Measurements from ENCODE around the gene PAM. TPM values are rescaled to one million over a fixed set of nuclear protein-coding genes. Genes with fewer than 3 reads are reported as not detected.

Gene PAM
- total RNA-seq, 4 donors from 2014 or later, result 73.0 to 181 (median 138) TPM

- Histone ChIP-seq H3K4me1 (peaks cover 0 to 40% (median 11%) of the 10 kb centered on the region in 4 donors), H3K36me3 (no peaks in the 10 kb centered on the region), H3K4me3 (no peak overlapping the region), H3K9me3 (no peaks in the 10 kb centered on the region), H3K27me3 (no peaks in the 10 kb centered on the region), H3K27ac (no peak overlapping the region)
- no peak for DNase-seq
- TF ChIP-seq EP300 (IDR thresholded peaks at IDR 0.05; ENCODE audit: low read depth) (no peak), POLR2A (IDR thresholded peaks at IDR 0.05) (no peak), POLR2AphosphoS5 (IDR thresholded peaks at IDR 0.05) (no peak)
- TF ChIP-seq, protein P1, sequence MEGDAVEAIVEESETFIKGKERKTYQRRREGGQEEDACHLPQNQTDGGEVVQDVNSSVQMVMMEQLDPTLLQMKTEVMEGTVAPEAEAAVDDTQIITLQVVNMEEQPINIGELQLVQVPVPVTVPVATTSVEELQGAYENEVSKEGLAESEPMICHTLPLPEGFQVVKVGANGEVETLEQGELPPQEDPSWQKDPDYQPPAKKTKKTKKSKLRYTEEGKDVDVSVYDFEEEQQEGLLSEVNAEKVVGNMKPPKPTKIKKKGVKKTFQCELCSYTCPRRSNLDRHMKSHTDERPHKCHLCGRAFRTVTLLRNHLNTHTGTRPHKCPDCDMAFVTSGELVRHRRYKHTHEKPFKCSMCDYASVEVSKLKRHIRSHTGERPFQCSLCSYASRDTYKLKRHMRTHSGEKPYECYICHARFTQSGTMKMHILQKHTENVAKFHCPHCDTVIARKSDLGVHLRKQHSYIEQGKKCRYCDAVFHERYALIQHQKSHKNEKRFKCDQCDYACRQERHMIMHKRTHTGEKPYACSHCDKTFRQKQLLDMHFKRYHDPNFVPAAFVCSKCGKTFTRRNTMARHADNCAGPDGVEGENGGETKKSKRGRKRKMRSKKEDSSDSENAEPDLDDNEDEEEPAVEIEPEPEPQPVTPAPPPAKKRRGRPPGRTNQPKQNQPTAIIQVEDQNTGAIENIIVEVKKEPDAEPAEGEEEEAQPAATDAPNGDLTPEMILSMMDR (IDR thresholded peaks at IDR 0.05), result no peak
- 83 to 86% methylated on average over 5 of the region's 5 CpGs for WGBS, 2 donors (ENCODE audit: low coverage in 1 of 2)
- intact Hi-C loops (cut with DNase I; ENCODE audit: low total_unique reads) (no loop called here), in situ Hi-C loops (cut with MboI; ENCODE audit: low pct_ligation_motif_present in 1 of 4, low pct_unique_long_range_greater_than_20kb in 1 of 4, low sequenced_read_pairs in 3 of 4) (loop anchor here in 1 of 4 donors (25.0 kb wide), 1 partner anchor 374 kb away; no protein-coding TSS in a partner anchor)
Measured at GRCh38 chr5:102763734-102764133, 8.6 kb downstream of the PAM start.

GRCh38 chr5:102764381-102765004 is 9.4 kb downstream of the PAM start:
- intact Hi-C loops (cut with DNase I; ENCODE audit: low total_unique reads), result no loop called here
- 84 to 85% methylated on average over 7 of the region's 7 CpGs for WGBS, 2 donors (ENCODE audit: low coverage in 1 of 2)

GRCh38 chr5:102765350-102765749 is 10.2 kb downstream of the PAM start:
- H3K9me3 ChIP-seq, result no peaks in the 10 kb centered on the region
- intact Hi-C loops (cut with DNase I; ENCODE audit: low total_unique reads), result no loop called here
- H3K36me3 ChIP-seq, result no peaks in the 10 kb centered on the region
- H3K4me3 ChIP-seq, result no peak overlapping the region
- 76 to 83% methylated on average over 2 to 3 of the region's 3 CpGs for WGBS, 2 donors (ENCODE audit: low coverage in 1 of 2)
- no peak for DNase-seq
- in situ Hi-C loops (cut with MboI; ENCODE audit: low pct_ligation_motif_present in 1 of 4, low pct_unique_long_range_greater_than_20kb in 1 of 4, low sequenced_read_pairs in 3 of 4), result loop anchor here in 1 of 4 donors (25.0 kb wide), 1 partner anchor 372 kb away; no protein-coding TSS in a partner anchor
- H3K27ac ChIP-seq, result no peak overlapping the region
- H3K4me1 ChIP-seq, result peaks cover 0 to 29% (median 11%) of the 10 kb centered on the region in 4 donors
- TF ChIP-seq POLR2AphosphoS5 (IDR thresholded peaks at IDR 0.05), result no peak
- TF ChIP-seq EP300 (IDR thresholded peaks at IDR 0.05; ENCODE audit: low read depth), result no peak
- no peak for TF ChIP-seq POLR2A (IDR thresholded peaks at IDR 0.05)
- TF ChIP-seq, protein P1 (IDR thresholded peaks at IDR 0.05), result no peak
- H3K27me3 ChIP-seq, result no peaks in the 10 kb centered on the region

More at GRCh38 chr5:102764381-102765004, 9.4 kb downstream of the PAM start:
- H3K27me3 ChIP-seq, result no peaks in the 10 kb centered on the region
- H3K27ac ChIP-seq, result no peak overlapping the region
- TF ChIP-seq, protein P1 (IDR thresholded peaks at IDR 0.05), result no peak
- TF ChIP-seq POLR2A (IDR thresholded peaks at IDR 0.05), result no peak
- TF ChIP-seq POLR2AphosphoS5 (IDR thresholded peaks at IDR 0.05), result no peak
- TF ChIP-seq EP300 (IDR thresholded peaks at IDR 0.05; ENCODE audit: low read depth), result no peak
- H3K36me3 ChIP-seq, result no peaks in the 10 kb centered on the region
- no peak overlapping the region for H3K4me3 ChIP-seq
- H3K4me1 ChIP-seq, result peaks cover 0 to 35% (median 11%) of the 10 kb centered on the region in 4 donors
- DNase-seq, result no peak
- in situ Hi-C loops (cut with MboI; ENCODE audit: low pct_ligation_motif_present in 1 of 4, low pct_unique_long_range_greater_than_20kb in 1 of 4, low sequenced_read_pairs in 3 of 4), result loop anchor here in 1 of 4 donors (25.0 kb wide), 1 partner anchor 373 kb away; no protein-coding TSS in a partner anchor
- no peaks in the 10 kb centered on the region for H3K9me3 ChIP-seq

- no peak for TF ChIP-seq POLR2AphosphoS5 (IDR thresholded peaks at IDR 0.05)
- TF ChIP-seq, protein P1 (IDR thresholded peaks at IDR 0.05), result no peak
- TF ChIP-seq EP300 (IDR thresholded peaks at IDR 0.05; ENCODE audit: low read depth), result no peak
- no peak for TF ChIP-seq POLR2A (IDR thresholded peaks at IDR 0.05)
- in situ Hi-C loops (cut with MboI; ENCODE audit: low pct_ligation_motif_present in 1 of 4, low pct_unique_long_range_greater_than_20kb in 1 of 4, low sequenced_read_pairs in 3 of 4), result loop anchor here in 1 of 4 donors (25.0 kb wide), 1 partner anchor 371 kb away; no protein-coding TSS in a partner anchor
Measured at GRCh38 chr5:102766295-102767090, 11.4 kb downstream of the PAM start.

More at GRCh38 chr5:102766295-102767090, 11.4 kb downstream of the PAM start:
- Histone ChIP-seq H3K27ac (no peak overlapping the region), H3K9me3 (no peaks in the 10 kb centered on the region), H3K36me3 (no peaks in the 10 kb centered on the region), H3K27me3 (no peaks in the 10 kb centered on the region), H3K4me1 (peaks cover 0 to 22% (median 7%) of the 10 kb centered on the region in 4 donors), H3K4me3 (no peak overlapping the region)
- intact Hi-C loops (cut with DNase I; ENCODE audit: low total_unique reads), result no loop called here
- 89 to 100% methylated on average over 1 to 4 of the region's 4 CpGs for WGBS, 2 donors (ENCODE audit: low coverage in 1 of 2)
- no peak for DNase-seq

Data from transverse colon (tissue), 4 donors.